Stimulated activated CD8-positive, alpha-beta memory T cell treated with anti-CD3 and anti-CD28 coated beads, Interleukin-7, amount 100 ng/mL, for 4 hours (primary cell): ENCODE results near the gene TUBB2A.
"Not testable (repeated sequence)": the region's sequence is repeated elsewhere in the genome, so short reads cannot be mapped to it uniquely, and the experiment has no call there.

Experiments used
- DNase-seq, 2 donors: peaks; one replicate each; pipeline ENCODE4 v3.0.0-alpha.2; 2020; ENCODE audit warnings: low read depth in 2 of 2

Gene TUBB2A

DNA sequence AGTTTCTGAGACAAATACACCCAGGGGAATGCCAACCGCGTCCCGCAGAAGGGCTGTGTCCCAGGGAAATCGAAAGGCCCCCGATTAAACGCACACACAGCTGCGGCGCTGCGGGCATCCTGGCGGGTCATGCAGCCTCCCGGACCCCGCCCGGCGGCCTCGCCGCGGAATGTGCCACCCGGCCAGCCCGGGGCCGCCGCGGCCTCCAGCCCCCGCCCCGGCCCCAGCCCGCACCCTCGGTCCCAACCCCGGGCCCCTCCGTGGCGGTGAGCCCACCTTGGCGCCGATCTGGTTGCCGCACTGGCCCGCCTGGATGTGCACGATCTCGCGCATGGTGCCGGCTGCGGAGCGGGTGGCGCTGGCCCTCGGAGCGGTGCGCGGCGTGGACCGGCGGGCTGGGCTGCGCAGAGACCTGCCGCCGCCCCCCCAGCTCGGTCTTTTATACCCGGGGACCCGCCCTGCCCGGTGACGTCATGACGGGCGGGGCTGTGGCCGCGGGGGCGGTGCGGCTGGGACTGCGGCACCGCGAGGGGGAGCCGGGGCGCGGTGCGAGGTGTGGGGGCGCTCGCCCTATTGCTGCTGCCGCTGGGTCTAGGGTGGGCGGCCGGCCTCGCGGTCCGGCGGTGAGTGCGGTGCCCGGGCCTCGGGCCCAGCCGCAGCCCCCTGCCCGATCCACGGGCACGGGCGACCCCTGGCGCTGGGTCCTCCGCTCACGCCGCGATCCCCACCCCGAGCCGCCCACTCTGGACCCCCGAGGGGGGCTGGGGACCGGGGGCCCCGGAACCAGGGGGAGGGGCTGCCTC is at the start of gene TUBB2A:
TUBB2A (minus strand) TSS at position 414 of the 803 bp plus-strand sequence; CDS start at position 333, 81 bp downstream.
- DNase-seq = peak; percentile 71 to 83

DNA sequence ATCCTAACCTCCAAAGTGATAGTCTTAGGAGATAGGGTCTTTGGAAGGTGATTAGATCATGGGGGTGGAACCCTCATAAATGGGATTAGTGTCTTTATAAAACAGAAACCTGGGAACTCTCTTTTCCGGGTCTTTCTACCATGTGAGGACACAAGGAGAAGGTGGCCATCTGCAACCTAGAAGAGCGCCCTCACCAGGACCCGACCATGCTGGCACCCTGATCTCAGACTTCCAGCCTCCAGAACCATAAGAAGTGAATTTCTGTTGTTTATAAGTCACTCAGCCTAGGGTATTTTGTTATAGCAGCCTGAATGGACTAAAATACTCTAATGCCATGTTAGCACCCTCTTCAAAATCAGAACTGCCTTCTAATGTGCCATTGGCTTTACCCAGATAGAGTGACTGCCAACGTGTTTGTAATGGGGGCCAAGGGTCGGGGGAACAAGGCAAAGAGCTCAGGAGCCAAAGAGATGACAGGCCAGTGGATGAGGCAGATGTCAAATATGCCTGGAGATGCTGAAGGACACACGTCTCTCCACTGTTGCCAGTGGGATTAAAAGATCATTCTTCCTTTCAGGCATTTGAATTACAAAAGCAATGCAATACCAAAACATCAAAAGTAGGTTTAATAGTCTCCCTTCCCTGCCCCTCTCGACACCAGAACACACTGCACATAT is 49.1 kb upstream of the TUBB2A start:
- DNase-seq = no peak

DNA sequence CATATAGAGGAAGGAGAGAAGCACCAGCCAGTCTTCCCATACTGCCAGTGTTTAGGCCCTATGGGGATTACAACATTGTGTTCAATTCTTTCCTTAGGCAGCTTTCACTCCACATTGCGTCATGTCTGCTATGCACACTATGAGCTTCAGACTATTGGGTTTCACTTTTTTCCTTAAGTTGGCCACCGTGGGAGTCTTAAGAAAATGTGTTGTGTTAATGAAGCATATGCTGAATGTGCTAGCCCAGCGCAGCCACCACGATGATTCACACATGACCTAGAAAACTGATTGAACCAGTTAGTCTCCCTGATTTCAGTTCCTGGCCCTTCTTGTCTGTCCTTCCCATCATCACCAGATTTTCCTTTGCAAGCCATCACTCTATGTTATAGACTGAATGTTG is 48.6 kb upstream of the TUBB2A start:
- DNase-seq = no peak

DNA sequence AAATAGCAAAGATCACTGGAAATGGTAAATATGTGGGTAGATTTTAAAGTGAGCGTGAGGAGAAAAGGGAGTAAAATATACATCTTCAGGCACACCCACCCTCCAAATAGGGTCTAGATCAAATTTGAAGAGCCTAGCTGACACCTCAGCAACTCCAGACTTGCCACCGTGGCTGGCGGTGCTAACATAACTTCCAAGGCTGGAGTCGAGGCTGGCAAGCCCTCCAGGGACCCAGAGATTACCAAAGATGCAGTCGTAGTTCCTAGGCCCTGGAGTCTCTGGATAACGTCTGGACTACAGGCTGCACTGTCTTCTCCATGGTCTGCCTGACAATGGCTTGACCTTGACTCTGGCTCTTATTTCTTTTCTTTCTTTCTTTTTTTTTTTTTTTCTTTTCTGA is 47.6 kb upstream of the TUBB2A start:
- no peak for DNase-seq

DNA sequence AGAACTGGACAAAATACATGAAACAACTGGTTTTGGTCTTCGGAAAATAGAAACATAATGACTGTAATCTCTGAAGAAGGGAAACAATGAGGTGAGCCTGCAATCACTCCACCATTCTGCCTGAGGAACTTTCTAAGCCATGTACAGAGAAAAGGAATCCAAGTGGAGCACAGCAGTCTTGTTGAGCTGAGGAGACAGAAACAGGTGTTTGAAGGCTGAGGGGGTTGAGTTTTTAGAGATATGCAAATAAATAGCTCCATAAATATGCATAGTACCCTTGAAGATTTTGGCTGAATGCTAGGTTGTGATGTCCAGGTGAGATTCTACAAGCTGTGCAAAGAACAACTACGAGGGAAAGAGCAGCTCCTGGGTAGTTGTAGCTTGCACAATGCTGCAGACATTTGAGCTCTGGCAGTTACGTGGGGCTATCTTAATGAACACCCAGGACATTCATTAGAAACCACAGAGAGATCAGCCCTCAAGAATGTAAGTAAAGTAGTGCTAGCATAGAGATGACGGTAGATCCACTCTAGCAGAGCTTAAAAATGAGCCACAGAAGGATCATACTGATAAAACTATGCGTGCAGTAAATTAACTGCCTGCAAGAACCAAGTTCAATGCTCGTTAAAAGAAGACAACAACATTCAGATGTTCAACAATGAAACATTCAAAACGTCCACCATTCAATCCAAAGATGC is 45.8 kb upstream of the TUBB2A start:
- DNase-seq = no peak

DNA sequence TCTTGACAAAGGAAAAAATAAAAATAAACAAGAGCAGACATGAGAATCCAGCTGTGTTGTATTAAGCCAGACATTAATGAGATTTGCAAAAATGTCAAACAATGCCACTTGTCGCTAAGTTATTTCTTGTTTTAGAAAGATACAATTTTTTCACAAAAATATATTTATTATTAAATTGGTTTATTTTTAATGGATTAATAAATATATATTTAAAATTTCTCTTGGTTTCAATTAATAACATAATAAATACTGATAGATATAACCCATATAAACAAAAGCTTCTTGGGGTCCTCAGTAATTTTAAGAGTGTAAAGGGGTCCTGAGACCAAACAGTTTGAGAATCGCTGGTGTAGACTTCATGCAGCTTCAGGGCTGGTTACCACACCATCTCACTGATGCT is 44.0 kb upstream of the TUBB2A start:
- DNase-seq = no peak

DNA sequence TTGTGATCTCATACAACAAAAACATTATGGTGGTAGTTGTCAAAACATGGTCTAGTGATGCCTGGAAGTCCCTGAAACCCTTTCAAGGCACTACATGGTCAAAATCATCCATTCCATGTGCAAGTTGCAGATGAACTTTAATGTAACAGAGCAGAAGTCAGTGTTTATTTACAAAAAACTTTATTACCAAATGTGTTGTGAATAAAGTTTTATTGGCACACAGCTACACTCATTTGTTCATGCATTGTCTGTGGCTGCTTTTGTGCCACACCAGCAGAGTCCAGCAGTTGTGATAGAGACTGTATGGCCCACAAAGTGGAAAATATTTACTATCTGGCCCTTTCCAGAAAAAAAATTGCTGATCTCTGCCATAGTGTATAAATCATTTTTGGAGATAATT is 43.3 kb upstream of the TUBB2A start:
- no peak for DNase-seq

DNA sequence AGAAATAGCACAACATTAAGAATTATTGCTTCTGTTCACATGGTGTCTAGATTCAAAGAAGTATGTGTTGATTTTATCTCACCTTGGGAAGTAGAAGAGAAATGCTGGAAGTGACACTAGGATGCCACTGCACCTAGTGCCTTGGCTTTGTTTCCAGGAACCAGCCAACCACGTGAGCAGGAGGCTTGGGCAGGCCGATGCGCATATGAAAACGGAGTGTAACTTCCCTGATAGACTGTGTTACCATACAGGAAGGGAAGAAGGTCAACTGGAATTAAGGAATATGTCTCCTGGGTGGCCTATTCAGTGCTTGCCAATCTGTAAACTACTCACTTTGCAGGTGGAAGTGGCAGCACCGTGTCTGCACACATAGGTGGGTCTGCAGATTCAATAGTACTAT is 42.0 kb upstream of the TUBB2A start:
- no peak for DNase-seq

DNA sequence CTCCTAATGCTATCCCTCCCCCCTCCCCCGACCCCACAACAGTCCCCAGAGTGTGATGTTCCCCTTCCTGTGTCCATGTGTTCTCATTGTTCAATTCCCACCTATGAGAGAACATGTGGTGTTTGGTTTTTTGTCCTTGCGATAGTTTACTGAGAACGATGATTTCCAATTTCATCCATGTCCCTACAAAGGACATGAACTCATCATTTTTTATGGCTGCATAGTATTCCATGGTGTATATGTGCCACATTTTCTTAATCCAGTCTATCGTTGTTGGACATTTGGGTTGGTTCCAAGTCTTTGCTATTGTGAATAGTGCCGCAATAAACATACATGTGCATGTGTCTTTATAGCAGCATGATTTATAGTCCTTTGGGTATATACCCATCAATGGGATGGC is 40.4 kb upstream of the TUBB2A start:
- DNase-seq = not testable (repeated sequence)

DNA sequence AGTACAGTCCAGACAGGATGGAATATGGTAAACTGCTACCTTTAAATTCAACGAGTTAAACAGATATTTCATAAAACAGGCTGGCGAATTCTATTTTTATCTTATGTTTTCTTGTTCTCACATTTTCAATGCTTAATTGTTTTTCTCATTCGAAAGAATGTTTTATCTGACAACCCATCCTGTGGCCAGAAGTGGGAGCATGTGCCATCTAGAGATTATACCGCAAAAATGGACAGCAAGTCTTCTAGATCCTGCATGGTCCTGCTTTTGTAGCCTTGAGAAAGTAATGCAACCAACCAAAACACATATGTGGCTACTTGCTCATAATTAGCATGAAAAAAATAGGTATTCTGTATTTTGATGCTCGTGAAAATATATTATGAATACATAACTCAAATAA is 39.4 kb upstream of the TUBB2A start:
- no peak for DNase-seq

DNA sequence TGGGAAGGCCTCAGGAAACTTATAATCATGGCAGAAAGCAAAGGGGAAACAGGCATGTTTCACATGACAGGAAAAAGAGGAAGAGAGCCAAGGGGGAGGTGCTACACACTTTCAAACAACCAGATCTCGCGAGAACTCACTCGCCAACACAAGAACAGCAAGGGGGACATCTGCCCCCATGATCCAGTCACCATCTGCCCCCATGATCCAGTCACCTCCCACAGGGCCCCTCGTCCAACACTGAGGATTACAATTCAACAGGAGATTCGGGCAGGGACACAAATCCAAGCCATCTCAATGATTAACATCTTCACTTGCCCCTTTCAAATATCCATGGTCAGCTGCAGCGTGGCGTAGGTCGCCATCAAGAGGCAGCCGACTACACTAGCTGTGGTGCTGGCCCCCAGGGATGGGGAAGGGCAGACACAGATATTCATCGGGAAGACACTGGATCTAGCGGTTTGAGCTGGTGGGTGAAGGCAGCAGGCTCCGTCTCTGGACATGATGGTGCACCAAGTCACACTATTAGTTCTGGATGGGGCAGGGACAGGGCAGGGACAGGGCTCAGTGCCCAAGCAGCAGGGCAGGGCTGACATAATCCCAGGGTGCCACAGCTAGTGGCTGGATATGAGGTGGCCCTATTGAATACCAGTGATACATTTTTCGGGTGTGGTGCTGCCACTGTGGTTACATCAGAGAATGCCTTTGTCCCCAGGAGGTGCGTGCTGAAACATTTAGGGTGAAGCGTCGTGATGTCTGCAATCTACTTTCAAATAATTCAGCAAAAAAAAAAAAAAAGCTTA is 38.6 kb upstream of the TUBB2A start:
- DNase-seq = no peak

DNA sequence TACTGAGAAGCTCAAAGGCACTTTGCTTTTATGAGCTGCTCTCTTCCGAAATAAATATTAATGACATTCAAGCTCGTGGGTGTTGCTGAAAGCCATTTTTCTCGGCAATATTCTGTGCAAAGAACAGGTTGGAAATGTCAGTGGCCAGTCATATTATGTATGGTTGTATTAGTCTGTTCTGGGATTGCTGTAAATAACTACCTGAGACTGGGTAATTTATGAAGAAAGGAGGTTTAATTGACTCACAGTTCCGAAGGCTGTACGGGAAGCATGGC is 38.0 kb upstream of the TUBB2A start:
- no peak for DNase-seq

DNA sequence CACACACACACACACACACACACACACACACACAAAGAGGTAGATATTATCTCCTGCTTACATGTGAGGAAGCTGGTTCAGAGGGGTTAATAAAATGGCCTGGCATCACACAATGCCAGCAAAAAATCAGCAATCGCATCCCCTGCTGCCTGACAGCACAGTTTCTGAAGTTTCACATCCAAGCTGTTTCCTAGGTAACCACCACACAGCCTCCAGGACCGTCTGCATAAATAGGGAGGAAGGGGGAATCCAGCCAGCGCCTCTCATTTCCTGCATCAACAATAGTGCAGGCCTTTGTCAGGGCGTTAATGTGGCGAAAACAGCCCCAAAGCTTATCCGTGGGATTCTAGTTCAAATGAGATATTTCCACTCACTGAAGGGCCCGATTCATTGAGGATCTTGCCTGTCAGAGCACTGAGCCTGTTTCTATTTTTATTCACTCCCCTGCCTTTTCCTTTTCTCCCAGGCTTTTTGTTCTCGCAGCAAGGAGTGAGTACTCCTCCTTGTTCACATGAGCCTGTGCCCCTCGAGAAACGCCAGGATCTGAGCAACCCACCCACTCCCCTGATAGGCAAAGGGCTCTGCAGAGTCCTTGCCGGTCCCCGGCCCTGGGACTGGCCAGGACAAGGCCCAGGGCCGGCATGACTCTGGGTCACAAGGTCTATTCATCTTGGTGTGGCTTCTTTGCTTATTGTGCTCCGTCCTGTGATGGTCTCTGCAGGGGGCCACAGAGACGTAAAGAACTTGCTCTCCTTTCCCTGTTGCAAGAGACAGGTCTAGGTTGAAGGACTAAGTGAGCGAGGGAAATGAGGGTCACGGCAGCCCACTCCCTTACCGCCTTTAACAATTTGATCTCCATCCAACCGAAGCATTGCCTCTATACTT is 37.4 kb upstream of the TUBB2A start:
- no peak for DNase-seq

DNA sequence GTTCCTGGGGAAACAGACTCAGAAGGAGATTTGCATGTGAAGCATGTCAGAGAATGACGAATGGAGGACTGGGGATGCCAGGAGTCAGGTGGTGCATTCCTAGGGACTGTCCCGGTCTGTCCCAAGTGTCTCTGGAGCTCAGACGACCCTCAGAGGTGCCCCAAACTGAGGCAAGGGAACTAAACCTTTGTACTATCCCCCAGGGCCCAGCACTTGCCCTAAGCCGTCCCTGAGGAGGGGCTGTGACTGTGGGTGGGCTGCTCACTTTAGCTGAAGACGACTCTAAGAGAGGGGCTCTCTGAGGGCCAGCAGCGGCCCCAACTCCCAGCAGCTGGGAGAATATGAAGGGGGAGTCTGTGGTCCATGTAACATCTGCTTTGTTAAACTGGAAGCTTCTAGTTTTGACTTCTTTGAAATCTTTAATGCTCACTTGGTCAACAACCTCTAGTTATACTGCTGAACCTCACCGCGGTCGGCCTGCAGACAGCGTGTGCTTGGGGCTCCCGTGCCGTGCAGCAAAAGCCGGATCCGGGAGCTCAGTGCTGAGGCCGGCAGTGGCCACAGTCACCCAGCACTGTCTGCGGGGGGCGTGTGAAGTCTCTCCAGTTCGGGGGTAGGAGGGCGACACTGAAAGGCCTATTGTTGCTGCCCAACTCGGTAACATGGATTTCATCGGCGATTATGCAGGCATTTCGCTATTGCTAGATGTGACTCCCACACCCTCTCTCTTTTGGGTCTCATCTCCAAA is 35.9 kb upstream of the TUBB2A start:
- DNase-seq = no peak

DNA sequence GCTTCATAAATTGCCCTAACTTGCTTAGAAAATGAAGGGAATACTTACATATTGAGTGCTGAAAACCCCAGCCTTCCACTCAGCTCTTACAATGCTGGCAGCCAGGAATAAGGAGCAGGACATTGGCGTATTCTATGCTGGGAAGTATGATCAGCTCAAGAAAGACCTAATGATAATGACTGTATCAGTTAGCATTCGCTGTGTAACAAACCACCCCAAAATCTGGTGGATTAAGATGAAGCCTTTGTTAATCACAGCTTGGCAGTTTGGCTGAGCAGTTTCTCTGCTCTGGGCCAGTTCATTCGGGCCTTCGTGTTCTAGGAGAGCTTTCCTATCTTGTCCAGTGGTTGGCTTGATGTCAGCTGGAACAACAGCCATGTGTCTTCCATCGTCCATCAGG is 33.4 kb upstream of the TUBB2A start:
- DNase-seq = no peak

DNA sequence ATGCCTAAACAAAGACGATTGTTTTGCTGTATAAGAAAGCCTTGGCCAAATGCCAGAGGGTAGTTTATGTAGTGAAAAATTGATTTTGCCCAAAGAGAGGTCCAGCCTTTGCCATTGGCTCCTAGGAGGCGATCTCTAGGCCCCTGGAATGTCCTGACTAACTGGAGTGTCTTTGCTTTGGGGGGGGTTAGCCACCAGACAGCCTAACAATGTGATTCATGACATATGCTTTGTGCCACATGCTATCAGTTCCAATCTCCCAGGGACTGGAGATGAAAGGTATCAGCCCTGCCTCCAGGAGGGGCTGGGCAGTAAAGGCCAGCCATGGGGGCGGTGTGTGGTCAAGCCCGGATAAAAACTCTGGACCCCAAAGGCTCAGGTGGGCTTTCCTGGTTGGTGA is 32.7 kb upstream of the TUBB2A start:
- no peak for DNase-seq

DNA sequence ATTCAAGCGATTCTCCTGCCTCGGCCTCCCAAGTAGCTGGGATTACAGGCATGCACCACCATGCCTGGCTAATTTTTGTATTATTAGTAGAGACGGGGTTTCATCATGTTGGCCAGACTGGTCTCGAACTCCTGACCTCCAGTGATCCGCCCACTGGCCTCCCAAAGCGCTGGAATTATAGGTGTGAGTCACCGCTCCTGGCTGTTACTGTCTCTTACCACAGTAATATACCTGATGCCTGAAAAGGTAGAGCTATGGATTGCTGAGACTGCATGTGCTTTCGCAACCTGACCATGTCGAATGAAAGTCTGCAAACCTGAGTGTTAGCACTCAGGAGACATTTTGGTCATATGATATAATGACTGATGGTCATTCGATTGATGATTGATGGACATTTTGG is 31.8 kb upstream of the TUBB2A start:
- not testable (repeated sequence) for DNase-seq

DNA sequence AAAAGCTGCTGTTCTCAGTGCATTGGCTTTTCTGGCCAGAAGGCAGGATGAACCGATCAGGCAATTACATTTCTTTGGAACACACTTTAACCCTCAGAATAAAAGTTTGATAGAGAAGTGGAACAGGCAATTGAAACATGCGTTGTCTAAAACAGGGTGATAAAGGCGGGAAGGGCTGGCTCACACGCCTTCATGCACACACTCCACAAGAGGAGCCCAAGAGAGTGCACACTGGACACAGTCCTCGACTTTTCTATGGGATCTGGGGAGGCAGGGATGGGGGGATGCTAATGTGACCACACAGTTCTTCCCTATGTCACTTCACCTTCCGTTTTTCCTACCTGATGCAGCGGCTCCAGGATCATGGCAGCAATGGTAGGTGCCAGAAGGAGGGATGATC is 30.9 kb upstream of the TUBB2A start:
- DNase-seq = no peak

DNA sequence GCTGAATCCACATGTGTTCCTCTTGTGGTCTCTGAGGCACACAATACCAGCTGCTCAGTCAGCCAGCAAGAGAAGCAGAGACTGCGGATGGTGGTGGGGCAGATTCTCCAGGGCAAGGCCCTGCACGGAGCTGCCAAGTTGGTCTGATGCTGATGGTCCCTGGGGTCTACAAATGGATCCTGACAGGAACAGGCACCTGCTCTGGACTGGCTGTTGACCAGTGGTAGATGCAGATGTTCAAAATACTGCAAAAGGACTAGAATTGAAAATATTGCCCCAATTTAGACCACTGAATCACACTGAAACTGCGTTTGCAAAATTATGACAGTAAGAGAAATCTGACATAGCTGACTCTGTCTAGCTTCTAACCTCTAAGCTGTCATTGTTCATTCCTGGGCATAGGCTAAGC is 29.6 kb upstream of the TUBB2A start:
- DNase-seq = no peak

DNA sequence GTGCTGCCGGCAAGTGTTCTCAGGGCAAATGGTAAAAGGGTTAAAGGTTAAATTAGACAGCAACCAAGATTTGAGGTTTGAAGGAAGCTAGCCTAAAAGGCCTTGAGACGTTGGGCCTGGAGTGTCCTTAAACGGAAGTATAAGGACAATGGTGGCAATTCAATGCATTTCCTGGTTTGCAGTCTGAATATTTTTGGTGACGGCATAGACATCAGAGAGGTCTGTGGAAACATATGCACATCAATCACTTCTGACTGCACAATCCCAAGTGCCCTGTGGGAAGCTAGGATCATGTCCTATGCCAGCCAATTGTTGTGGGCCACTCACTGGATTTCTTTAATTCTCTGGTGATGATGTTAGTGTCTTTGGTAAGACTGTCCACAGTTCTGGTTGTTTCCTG is 25.7 kb upstream of the TUBB2A start:
- DNase-seq = no peak

DNA sequence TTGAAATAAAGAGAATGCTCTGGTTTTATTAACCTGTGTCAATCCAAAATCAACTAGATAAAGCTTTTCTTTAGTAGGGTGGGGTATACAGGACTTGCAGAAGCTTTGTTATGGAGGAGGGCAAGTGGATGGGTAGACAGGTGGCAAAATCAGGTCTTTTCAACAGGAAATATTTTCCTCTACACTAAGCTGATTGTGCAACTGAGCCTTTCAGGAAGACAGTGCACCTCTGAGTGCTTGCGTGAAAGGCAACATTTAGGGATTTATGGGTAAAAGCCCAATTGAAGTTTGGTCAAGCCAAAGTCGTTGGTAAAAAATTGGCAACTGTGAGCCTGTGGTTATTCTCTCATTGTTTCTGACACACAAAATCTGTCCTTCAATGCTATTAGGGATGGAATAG is 23.8 kb upstream of the TUBB2A start:
- no peak for DNase-seq
